ENCODE measurements around the gene BMPR1B. TPM values are rescaled to one million over a fixed set of nuclear protein-coding genes. Genes with fewer than 3 reads are reported as not detected.

BMPR1B gene
- total RNA-seq, 1 experiment from 2014 or later: 0.35 TPM

DNA sequence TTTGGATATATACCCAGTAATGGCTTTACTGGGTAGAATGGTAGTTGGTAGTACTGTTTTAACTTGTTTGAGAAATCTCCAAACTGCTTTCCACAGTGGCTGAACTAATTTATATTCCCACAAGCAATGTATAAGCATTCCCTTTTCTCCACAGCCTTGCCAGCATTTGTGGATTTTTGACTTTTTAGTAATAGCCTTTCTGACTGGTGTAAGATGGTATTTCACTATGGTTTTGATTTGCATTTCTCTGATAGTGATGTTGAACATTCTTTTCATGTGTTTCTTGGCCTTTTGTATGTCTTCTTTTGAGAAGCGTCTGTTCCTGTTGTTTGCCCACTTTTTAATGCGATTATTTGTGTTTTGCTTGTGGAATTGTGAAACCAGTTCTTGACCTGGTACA is 290.5 kb downstream of the BMPR1B start:
- no peak overlapping the region for H2BK20ac ChIP-seq (ENCODE audit: low read depth, low read length, poor library complexity, severe bottlenecking)
- no peak overlapping the region for H3K27ac Mint-ChIP-seq
- no CpG with 5 or more reads among the region's 2 CpGs for WGBS (ENCODE audit: extremely low coverage, insufficient read length, low lambda C conversion rate)
- TF ChIP-seq, protein P1, sequence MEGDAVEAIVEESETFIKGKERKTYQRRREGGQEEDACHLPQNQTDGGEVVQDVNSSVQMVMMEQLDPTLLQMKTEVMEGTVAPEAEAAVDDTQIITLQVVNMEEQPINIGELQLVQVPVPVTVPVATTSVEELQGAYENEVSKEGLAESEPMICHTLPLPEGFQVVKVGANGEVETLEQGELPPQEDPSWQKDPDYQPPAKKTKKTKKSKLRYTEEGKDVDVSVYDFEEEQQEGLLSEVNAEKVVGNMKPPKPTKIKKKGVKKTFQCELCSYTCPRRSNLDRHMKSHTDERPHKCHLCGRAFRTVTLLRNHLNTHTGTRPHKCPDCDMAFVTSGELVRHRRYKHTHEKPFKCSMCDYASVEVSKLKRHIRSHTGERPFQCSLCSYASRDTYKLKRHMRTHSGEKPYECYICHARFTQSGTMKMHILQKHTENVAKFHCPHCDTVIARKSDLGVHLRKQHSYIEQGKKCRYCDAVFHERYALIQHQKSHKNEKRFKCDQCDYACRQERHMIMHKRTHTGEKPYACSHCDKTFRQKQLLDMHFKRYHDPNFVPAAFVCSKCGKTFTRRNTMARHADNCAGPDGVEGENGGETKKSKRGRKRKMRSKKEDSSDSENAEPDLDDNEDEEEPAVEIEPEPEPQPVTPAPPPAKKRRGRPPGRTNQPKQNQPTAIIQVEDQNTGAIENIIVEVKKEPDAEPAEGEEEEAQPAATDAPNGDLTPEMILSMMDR (conservative IDR thresholded peaks at IDR 0.05): no peak
- H3K4me2 ChIP-seq (ENCODE audit: insufficient read depth, insufficient read length, low read length): no peak overlapping the region
- H2AFZ ChIP-seq (ENCODE audit: low read length): no peak overlapping the region
- no peak overlapping the region for H2BK120ac ChIP-seq (ENCODE audit: low read depth, low read length, poor library complexity, severe bottlenecking)
- H3K27me3 Mint-ChIP-seq (ENCODE audit: low read depth): no peaks in the 10 kb centered on the region; the same call in 1 of the 2 replicates
- no peaks in the 10 kb centered on the region for H3K79me2 ChIP-seq (ENCODE audit: insufficient read depth, low read length)
- no peak overlapping the region for H2BK5ac ChIP-seq (ENCODE audit: insufficient read length, low read length)
- H3K9me3 ChIP-seq (ENCODE audit: control insufficient read depth, low read depth, low read length): no peaks in the 10 kb centered on the region
- no peaks in the 10 kb centered on the region for H3K36me3 Mint-ChIP-seq (ENCODE audit: insufficient read depth in 1 of 3, low read depth in 3 of 3)
- H4K8ac ChIP-seq (replicated peaks; ENCODE audit: insufficient read length, low read depth, low read length): no peak overlapping the region
- H4K20me1 ChIP-seq (ENCODE audit: control insufficient read depth, insufficient read depth, insufficient read length): no peaks in the 10 kb centered on the region
- no peak overlapping the region for H2BK12ac ChIP-seq (ENCODE audit: insufficient read length, low read depth, low read length)
- H3K4me3 Mint-ChIP-seq: no peak overlapping the region
- no peak overlapping the region for H3K23ac ChIP-seq (ENCODE audit: insufficient read length, low read depth, low read length)
- H3K4ac ChIP-seq (ENCODE audit: low read depth, low read length): no peak overlapping the region
- no peak overlapping the region for H3K18ac ChIP-seq (ENCODE audit: insufficient read length, low read depth, low read length)
- no peak overlapping the region for H3K9ac ChIP-seq (ENCODE audit: extremely low read depth, insufficient read length, low read length)
- H3K79me1 ChIP-seq (ENCODE audit: insufficient read depth, low read depth, low read length, poor library complexity, severe bottlenecking): no peaks in the 10 kb centered on the region
- DNase-seq: no peak
- H2AK5ac ChIP-seq (ENCODE audit: insufficient read length, low read length): no peak overlapping the region
- H4K91ac ChIP-seq (ENCODE audit: insufficient read length, low read depth, low read length): no peak overlapping the region
- no peaks in the 10 kb centered on the region for H3K23me2 ChIP-seq (ENCODE audit: insufficient read length, low read depth, low read length, poor library complexity, severe bottlenecking)
- H3K4me1 Mint-ChIP-seq: peaks cover 5 to 7% of the 10 kb centered on the region in 2 experiments
- no peak overlapping the region for H3K27ac ChIP-seq (ENCODE audit: insufficient read length, low read depth, low read length)
- H2BK15ac ChIP-seq (ENCODE audit: low read depth, low read length): no peak overlapping the region
- no peak overlapping the region for H4K5ac ChIP-seq (ENCODE audit: insufficient read length, low read depth, low read length)
- H3K9me3 Mint-ChIP-seq: no peaks in the 10 kb centered on the region
- no peak overlapping the region for H3K56ac ChIP-seq (ENCODE audit: insufficient read length, low read depth, low read length)
- no peak overlapping the region for H3K14ac ChIP-seq (ENCODE audit: insufficient read depth, low read length)
- no peaks in the 10 kb centered on the region; the same call in 1 of the 2 replicates for H3K4me1 ChIP-seq (ENCODE audit: insufficient read depth, low read length)
- no peak overlapping the region for H3T11ph ChIP-seq (ENCODE audit: low read length)
- no peaks in the 10 kb centered on the region for H3K27me3 ChIP-seq (ENCODE audit: insufficient read depth, low read length)

All from H9 (cell line).